Sigmoid colon (tissue), 7 donors: ENCODE results near the gene RAB8A. TPM values are rescaled to one million over a fixed set of nuclear protein-coding genes. Genes with fewer than 3 reads are reported as not detected.

ENCODE experiments used
- DNase-seq: peaks from one replicate; pipeline ENCODE4 v3.0.0-alpha.2; 2019
- H3K27ac ChIP-seq, 4 donors: fragments of 200-600 bp; sonication (generic); one replicate each; pipeline ENCODE4 v1.5.1; 2016 to 2019; ENCODE audit warnings: mild to moderate bottlenecking in 1 of 4
- H3K27me3 ChIP-seq, 3 donors: fragments of 200-600 bp; sonication (generic); one replicate each; pipeline ENCODE4 v1.5.1; 2019; ENCODE audit warnings: mild to moderate bottlenecking in 1 of 3
- H3K36me3 ChIP-seq, 4 donors: fragments of 200-600 bp; sonication (generic); one replicate each; pipeline ENCODE4 v1.5.1; 2016 to 2019
- H3K4me1 ChIP-seq, 4 donors: fragments of 200-600 bp; sonication (generic); one replicate each; pipeline ENCODE4 v1.5.1; 2017 to 2019
- H3K4me3 ChIP-seq, 4 donors: fragments of 200-600 bp; sonication (generic); one replicate each; pipeline ENCODE4 v1.5.1; 2017 to 2019; ENCODE audit warnings: mild to moderate bottlenecking in 2 of 4, moderate library complexity in 1 of 4
- H3K9me3 ChIP-seq, 4 donors: fragments of 200-600 bp in 3 of 4; sonication (generic) in 3 of 4; one replicate each; pipeline versions ENCODE4 v1.5.1 to v1.6.1; 2013 to 2019
- CTCF ChIP-seq, 4 experiments: fragments of 450-650 bp in 3 of 4; fragments of 200-600 bp in 1 of 4; IDR thresholded peaks; one replicate each; pipeline ENCODE4 v1.5.1; 2016 to 2019; ENCODE audit warnings: antibody characterized with exemption in 4 of 4, mild to moderate bottlenecking in 3 of 4, moderate library complexity in 2 of 4
- EP300 ChIP-seq, 4 donors: sonication (generic); formaldehyde crosslinking; IDR thresholded peaks; one replicate each; pipeline ENCODE4 v1.6.1; 2017; ENCODE audit warnings: antibody characterized with exemption in 4 of 4
- POLR2A ChIP-seq, 2 donors: fragments of 450-650 bp; IDR thresholded peaks; one replicate each; pipeline ENCODE4 v1.6.1; 2016; ENCODE audit warnings: antibody characterized with exemption in 2 of 2, mild to moderate bottlenecking in 2 of 2, moderate library complexity in 2 of 2
- POLR2AphosphoS5 ChIP-seq, 4 donors: sonication (generic); formaldehyde crosslinking; IDR thresholded peaks; one replicate each; pipeline ENCODE4 v1.6.1; 2017; ENCODE audit warnings: antibody characterized with exemption in 4 of 4
- WGBS, 2 donors: extraction: QIAGEN DNeasy Blood & Tissue Kit; methylation state at CpG; one replicate each; pipeline ENCODE4 v1.1.7; 2013; 5-methylcytosine and 5-hydroxymethylcytosine counted together
- intact Hi-C: fragments of 100-400 bp; cut with DNase I; formaldehyde crosslinking; loops from one replicate; pipeline ENCODE4 v1.15.1; 2023
- polyA plus RNA-seq, 3 donors: library from polyadenylated mRNA; stranded (reverse); fragments of 200-250 nt; gene quantifications; one replicate each; pipeline ENCODE4 v1.2.3, GENCODE V29; 2013
- total RNA-seq, 4 donors: library from RNA; depleted of rRNA; stranded (reverse); fragments of >200 nt; gene quantifications; one replicate each; pipeline ENCODE4 v1.1.0, GENCODE V29; 2016
- donor health status: healthy with polysubstance abuse.
- donor health status: Bipolar disorder and iron deficiency.
- donor health status: healthy.

Gene RAB8A
- total and polyA plus RNA-seq, 7 donors = 32.8 to 126 (median 43.9) TPM

GRCh38 chr19:16153582-16154336, 42.1 kb downstream of the RAB8A start:
- no peaks in the 10 kb centered on the region for H3K4me1 ChIP-seq
- intact Hi-C loops = no loop called here
- no peak for DNase-seq
- no peak overlapping the region for H3K4me3 ChIP-seq
- no peaks in the 10 kb centered on the region for H3K9me3 ChIP-seq
- H3K36me3 ChIP-seq = no peaks in the 10 kb centered on the region
- TF ChIP-seq POLR2A (IDR thresholded peaks at IDR 0.05) (no peak), EP300 (IDR thresholded peaks at IDR 0.05) (no peak), CTCF (IDR thresholded peaks at IDR 0.05) (no peak), POLR2AphosphoS5 (IDR thresholded peaks at IDR 0.05) (no peak)
- H3K27ac ChIP-seq = no peak overlapping the region
- H3K27me3 ChIP-seq = no peaks in the 10 kb centered on the region
- WGBS, 2 donors = 79 to 88% methylated on average over 11 of the region's 11 CpGs

GRCh38 chr19:16154557-16154956, 42.9 kb downstream of the RAB8A start:
- H3K36me3 ChIP-seq = no peaks in the 10 kb centered on the region
- no peak for DNase-seq
- 95% methylated on average over 8 of the region's 8 CpGs for WGBS, 2 donors
- no peak for TF ChIP-seq POLR2A (IDR thresholded peaks at IDR 0.05)
- no peak for TF ChIP-seq POLR2AphosphoS5 (IDR thresholded peaks at IDR 0.05)
- no peak for TF ChIP-seq EP300 (IDR thresholded peaks at IDR 0.05)
- TF ChIP-seq CTCF (IDR thresholded peaks at IDR 0.05) = no peak
- H3K27me3 ChIP-seq = no peaks in the 10 kb centered on the region
- intact Hi-C loops = no loop called here
- no peak overlapping the region for H3K27ac ChIP-seq
- H3K9me3 ChIP-seq = no peaks in the 10 kb centered on the region
- no peak overlapping the region for H3K4me3 ChIP-seq
- H3K4me1 ChIP-seq = no peaks in the 10 kb centered on the region

DNA sequence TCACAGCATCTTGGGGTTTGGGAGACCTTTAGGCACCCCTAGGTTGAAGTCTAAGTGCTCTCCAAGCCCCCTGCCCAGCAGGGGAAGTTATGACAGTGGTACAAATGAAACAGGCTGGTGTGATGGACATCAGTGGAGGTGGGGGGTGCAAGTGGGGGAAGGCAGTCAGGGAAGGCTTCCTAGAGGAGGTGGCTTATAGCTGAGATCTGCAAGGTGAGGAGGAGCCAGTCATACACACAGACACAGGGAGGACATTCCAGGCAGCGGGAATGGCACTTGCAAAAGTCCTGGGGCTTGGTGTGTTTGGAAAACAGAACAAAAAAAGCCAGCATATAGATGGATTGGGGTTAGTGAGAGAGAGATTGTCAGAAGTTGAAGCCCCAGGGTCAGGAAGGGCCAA, 43.4 kb downstream of the RAB8A start:
- 96 to 99% methylated on average over 1 of the region's 1 CpG for WGBS, 2 donors
- H3K4me3 ChIP-seq = no peak overlapping the region
- intact Hi-C loops = no loop called here
- no peaks in the 10 kb centered on the region for H3K27me3 ChIP-seq
- no peak for DNase-seq
- TF ChIP-seq POLR2AphosphoS5 (IDR thresholded peaks at IDR 0.05) (no peak), CTCF (IDR thresholded peaks at IDR 0.05) (no peak), EP300 (IDR thresholded peaks at IDR 0.05) (no peak), POLR2A (IDR thresholded peaks at IDR 0.05) (no peak)
- no peaks in the 10 kb centered on the region for H3K36me3 ChIP-seq
- H3K4me1 ChIP-seq = no peaks in the 10 kb centered on the region
- H3K9me3 ChIP-seq = no peaks in the 10 kb centered on the region
- H3K27ac ChIP-seq = no peak overlapping the region

DNA sequence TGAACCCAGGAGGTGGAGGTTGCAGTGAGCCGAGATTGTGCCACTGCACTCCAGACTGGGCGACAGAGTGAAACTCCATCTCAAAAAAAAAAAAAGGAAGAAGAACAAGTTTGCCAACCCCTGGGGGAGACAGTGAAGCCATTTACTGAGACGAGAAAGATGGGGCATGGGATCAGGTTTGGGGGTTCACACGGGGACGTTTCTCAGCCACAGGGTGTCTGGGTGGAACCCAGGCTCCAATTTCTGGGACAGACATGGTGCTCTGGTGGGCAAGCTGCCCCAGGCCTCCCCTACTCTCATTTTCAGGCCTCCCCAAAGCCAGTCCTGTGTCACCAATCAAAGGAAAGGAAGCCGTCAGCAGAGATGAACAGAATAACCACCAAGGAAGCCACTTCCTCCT, 45.2 kb downstream of the RAB8A start:
- no peak for TF ChIP-seq EP300 (IDR thresholded peaks at IDR 0.05)
- TF ChIP-seq POLR2AphosphoS5 (IDR thresholded peaks at IDR 0.05) = no peak
- no peak for TF ChIP-seq POLR2A (IDR thresholded peaks at IDR 0.05)
- TF ChIP-seq CTCF (IDR thresholded peaks at IDR 0.05) = no peak

DNA sequence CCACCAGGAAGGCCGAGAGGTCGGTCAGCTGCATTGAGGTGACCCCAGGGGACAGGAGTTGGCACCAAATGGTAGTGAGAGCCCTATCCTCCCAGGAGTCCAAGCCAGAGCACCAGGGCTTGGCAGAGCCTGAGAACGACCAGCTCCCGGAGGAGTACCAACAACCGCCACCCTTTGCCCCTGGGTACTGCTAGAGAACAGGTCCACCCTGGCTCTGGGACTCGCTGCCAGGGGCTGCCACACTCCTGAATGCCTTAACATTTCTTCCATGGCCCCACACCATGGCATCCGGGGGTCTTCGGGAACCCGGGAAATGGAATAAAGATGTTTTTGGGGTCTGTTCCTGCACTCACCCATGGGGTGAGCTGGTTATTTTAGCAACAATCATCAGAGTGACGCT, 45.9 kb downstream of the RAB8A start:
- TF ChIP-seq POLR2AphosphoS5 (IDR thresholded peaks at IDR 0.05) (no peak), EP300 (IDR thresholded peaks at IDR 0.05) (no peak), CTCF (IDR thresholded peaks at IDR 0.05) (no peak), POLR2A (IDR thresholded peaks at IDR 0.05) (no peak)
- H3K9me3 ChIP-seq = no peaks in the 10 kb centered on the region
- no peaks in the 10 kb centered on the region for H3K4me1 ChIP-seq
- no peaks in the 10 kb centered on the region for H3K36me3 ChIP-seq
- H3K27ac ChIP-seq = no peak overlapping the region
- H3K4me3 ChIP-seq = no peak overlapping the region
- no peak for DNase-seq
- 87 to 90% methylated on average over 10 of the region's 10 CpGs for WGBS, 2 donors
- intact Hi-C loops = no loop called here
- H3K27me3 ChIP-seq = no peaks in the 10 kb centered on the region

More for the DNA sequence above, 45.2 kb downstream of the RAB8A start:
- Histone ChIP-seq H3K36me3 (no peaks in the 10 kb centered on the region), H3K27me3 (no peaks in the 10 kb centered on the region), H3K27ac (no peak overlapping the region), H3K4me1 (no peaks in the 10 kb centered on the region), H3K4me3 (no peak overlapping the region), H3K9me3 (no peaks in the 10 kb centered on the region)
- intact Hi-C loops = no loop called here
- 78 to 84% methylated on average over 6 of the region's 6 CpGs for WGBS, 2 donors
- DNase-seq = no peak
